Epithelial cell of proximal tubule (primary cell): Measurements from ENCODE around the gene AADACL4. TPM values are rescaled to one million over a fixed set of nuclear protein-coding genes. Genes with fewer than 3 reads are reported as not detected.
"Not testable (repeated sequence)": the region's sequence is repeated elsewhere in the genome, so short reads cannot be mapped to it uniquely, and the experiment has no call there.

ENCODE experiments used
- DNase-seq: peaks from one replicate; pipeline ENCODE4 v3.0.0-alpha.2; 2011; ENCODE audit warnings: low read depth
- H3K4me3 ChIP-seq: 2 replicates; pipeline ENCODE4 v1.5.1; 2011; ENCODE audit warnings: low read depth, mild to moderate bottlenecking, low read length
- CTCF ChIP-seq: conservative IDR thresholded peaks from 2 replicates; pipeline ENCODE4 v1.5.1; 2012; ENCODE audit warnings: low read depth, mild to moderate bottlenecking, low read length
- total RNA-seq: library from RNA; depleted of rRNA; stranded (reverse); fragments of >200 nt; gene quantifications from 2 replicates; pipeline ENCODE4 v1.2.3, GENCODE V29; 2015

Gene AADACL4
- total RNA-seq, 1 donor from 2014 or later, result not detected

- H3K4me3 ChIP-seq, result no peak overlapping the region
- DNase-seq, result no peak
- TF ChIP-seq CTCF, result no peak
These were observed 25.7 kb downstream of the AADACL4 start for GRCh38 chr1:12669529-12670068.

- DNase-seq, result no peak
- no peak for TF ChIP-seq CTCF
- H3K4me3 ChIP-seq, result no peak overlapping the region
These were observed 30.5 kb downstream of the AADACL4 start for GRCh38 chr1:12674358-12674757.

GRCh38 chr1:12676122-12676521 lies 32.2 kb downstream of the AADACL4 start:
- DNase-seq, H3K4me3 ChIP-seq: not testable (repeated sequence)

DNA sequence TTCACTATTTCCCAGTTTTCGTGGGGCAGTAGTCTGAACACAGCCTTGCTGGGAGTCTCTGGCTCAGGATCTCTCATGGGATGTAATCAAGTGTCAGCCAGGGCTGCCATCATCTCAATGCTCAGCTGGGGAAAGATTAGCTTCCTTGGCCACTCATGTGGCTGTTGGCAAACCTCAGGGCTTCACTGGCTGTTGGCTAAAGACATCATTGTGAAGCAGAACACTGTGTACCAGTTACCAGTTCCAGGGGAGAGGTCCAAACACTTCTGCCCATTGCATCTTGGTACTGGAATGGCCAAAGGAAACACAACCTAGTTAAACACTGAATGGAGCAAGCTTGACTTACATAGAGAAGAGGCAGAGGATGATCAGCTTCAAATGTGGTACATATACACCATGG lies 33.7 kb downstream of the AADACL4 start:
- no peak overlapping the region for H3K4me3 ChIP-seq
- DNase-seq, result no peak
- no peak for TF ChIP-seq CTCF

GRCh38 chr1:12678350-12678749 lies 34.5 kb downstream of the AADACL4 start:
- TF ChIP-seq CTCF, result no peak
- no peak for DNase-seq

GRCh38 chr1:12678820-12679219 lies 34.9 kb downstream of the AADACL4 start:
- no peak for TF ChIP-seq CTCF
- no peak overlapping the region for H3K4me3 ChIP-seq
- DNase-seq, result no peak

More at GRCh38 chr1:12678350-12678749, 34.5 kb downstream of the AADACL4 start:
- no peak overlapping the region for H3K4me3 ChIP-seq

DNA sequence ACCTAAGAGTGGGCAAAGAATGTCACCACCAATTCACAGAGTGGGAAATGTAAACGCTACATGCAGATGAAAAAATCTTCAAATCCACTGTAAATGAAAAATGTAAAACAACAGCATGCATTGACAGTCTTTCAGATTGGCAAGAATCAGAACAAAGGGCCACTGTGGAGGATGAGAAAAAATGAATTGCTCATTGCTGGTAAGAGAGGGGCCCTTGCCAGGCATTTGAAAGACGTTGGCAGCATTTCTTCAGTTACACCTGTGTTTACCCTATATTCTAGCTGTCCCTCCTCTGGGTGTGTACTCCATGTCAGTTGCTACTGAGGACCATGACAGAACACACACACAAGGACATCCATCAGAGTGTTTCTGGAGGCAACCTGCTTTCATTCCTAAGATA lies 46.3 kb downstream of the AADACL4 start:
- DNase-seq, result no peak
- no peak overlapping the region for H3K4me3 ChIP-seq
- no peak for TF ChIP-seq CTCF
